Upper lobe of left lung (tissue), 4 donors: ENCODE measurements around the gene SPATA18.

Experiments
- CTCF ChIP-seq, 6 experiments: fragments of 450-650 bp in 4 of 6; fragments of 200-600 bp in 2 of 6; sonication (generic) in 2 of 6; IDR thresholded peaks; one replicate each; pipeline ENCODE4 v1.5.1; 2016 to 2019; ENCODE audit warnings: antibody characterized with exemption in 6 of 6
- EP300 ChIP-seq, 4 donors: sonication (generic); formaldehyde crosslinking; IDR thresholded peaks; one replicate each; pipeline ENCODE4 v1.5.1; 2017; ENCODE audit warnings: antibody characterized with exemption in 4 of 4, control low read depth in 2 of 4
- POLR2AphosphoS5 ChIP-seq, 2 donors: sonication (generic); formaldehyde crosslinking; IDR thresholded peaks; one replicate each; pipeline ENCODE4 v1.5.1; 2017; ENCODE audit warnings: antibody characterized with exemption in 2 of 2

DNA sequence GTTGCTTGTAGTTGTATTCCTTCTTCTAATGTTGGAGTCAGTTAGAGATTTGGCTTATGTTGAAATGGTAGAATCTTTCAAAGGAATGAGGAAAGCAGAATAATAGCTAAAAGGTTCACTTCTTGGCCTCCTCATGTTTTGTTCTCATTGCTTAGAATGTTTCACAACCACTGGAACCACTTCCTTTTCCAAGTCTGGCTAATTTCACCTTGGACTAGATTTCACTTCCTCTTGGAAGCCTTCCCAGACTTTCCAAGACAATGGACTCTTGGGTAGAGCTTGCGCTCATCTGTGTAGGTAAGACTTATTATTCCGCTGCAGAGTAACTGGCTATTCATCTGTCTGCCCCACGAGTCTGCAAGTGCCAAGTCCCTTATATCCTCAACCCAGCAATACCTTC, 8.3 kb downstream of the SPATA18 start:
- TF ChIP-seq CTCF (IDR thresholded peaks at IDR 0.05): no peak
- TF ChIP-seq POLR2AphosphoS5 (IDR thresholded peaks at IDR 0.05): no peak
- no peak for TF ChIP-seq EP300 (IDR thresholded peaks at IDR 0.05)
